Brain pericyte (primary cell): ENCODE data around the gene ZP2.
"Not testable (repeated sequence)": the region's sequence is repeated elsewhere in the genome, so short reads cannot be mapped to it uniquely, and the experiment has no call there.

ENCODE experiments used
- DNase-seq: peaks from one replicate; pipeline ENCODE4 v3.0.0-alpha.2; 2012; ENCODE audit warnings: low read depth, low spot score

ZP2 gene

DNA sequence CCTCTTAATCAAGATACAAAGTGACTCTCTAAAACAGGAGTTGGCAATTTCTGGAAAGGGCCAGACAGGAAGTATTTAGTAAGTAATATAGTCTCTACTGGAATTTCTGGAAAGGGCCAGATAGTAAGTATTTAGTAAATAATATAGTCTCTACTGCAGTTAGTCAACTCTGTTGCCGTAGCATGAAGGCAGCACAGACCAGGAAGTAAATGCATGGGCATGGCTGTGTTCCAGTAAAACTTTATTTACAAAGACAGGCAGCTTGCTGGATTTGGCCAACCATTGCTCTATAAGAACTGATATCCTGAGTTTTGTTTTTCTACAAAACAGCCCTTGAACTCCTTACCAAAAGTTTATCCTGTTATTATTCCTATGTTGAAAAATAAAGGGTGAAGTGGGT is 36.0 kb downstream of the ZP2 start:
- DNase-seq = no peak

DNA sequence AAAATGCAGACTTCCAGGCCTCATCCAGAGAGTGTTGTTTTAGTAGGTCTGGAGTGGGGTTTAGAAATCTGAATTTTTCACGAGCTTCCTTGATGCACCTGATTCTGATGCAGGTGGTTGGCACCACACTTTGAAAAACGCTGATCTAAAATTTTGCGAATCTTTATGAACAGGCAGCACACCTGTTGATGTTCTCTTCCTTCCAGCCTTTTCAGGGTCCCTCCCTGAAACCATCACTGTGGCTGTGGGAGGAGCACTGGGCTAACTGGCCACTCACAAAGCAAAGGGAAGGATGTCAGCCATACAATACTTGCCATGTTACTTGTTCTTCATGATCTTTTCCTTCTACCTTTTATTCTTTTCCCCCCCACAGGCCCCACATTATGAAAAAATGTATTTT is 38.7 kb downstream of the ZP2 start:
- DNase-seq = no peak

GRCh38 chr16:21170116-21170515 is 41.3 kb downstream of the ZP2 start:
- DNase-seq = not testable (repeated sequence)

GRCh38 chr16:21169249-21169981 is 42.0 kb downstream of the ZP2 start:
- no peak for DNase-seq

GRCh38 chr16:21167929-21168602 is 43.3 kb downstream of the ZP2 start:
- DNase-seq = no peak

DNA sequence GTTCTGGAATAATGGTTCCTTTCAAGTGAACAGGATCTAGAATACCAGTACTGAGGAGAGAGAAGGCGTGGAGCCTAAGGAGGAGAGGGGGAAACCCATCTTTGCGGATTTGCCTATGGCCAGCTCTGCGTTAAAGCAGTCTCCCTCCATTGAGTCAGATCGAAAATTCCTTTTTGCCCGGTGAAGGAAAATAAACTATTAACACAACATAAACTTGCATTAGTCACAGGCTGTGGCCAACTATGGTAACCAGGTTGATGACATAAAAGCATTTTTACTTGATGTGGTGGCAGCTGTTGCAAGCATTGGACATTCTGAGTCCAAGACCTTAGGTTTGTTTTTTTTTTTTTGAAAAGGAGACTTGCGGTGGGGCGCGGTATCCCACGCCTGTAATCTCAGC is 44.0 kb downstream of the ZP2 start:
- DNase-seq = no peak

GRCh38 chr16:21166561-21166961 is 44.8 kb downstream of the ZP2 start:
- DNase-seq = no peak

DNA sequence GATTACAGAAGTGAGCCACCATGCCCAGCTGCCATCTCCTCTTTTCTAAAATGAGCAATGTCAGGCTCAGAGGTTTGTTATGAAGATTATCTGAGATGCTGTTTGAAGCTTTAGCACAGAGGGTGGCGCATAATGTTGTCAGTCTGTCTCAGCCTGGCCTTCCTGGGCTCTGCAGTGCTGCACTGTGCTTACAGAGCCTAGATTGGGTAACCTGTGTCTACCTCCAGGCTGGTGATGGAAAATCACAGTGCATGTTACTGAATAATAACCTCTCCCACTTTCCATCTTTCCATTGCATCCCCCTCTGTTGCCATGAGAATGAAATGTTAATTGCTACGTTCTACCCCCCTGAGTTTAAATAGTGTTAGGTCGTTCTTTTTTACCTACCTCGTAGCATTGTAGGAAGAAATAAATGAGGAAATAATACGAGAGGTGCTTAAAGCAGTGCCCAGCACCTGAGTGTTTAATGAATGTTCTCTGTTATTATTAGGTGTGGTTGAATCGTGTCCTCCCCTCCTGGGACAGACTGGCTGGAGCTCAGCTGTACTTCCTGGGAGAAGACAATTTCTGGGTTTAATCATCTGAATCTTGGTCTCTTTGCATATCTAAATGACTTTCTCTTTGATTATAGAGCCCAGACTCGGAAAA is 46.7 kb downstream of the ZP2 start:
- no peak for DNase-seq

GRCh38 chr16:21163576-21163975 is 47.8 kb downstream of the ZP2 start:
- no peak for DNase-seq

DNA sequence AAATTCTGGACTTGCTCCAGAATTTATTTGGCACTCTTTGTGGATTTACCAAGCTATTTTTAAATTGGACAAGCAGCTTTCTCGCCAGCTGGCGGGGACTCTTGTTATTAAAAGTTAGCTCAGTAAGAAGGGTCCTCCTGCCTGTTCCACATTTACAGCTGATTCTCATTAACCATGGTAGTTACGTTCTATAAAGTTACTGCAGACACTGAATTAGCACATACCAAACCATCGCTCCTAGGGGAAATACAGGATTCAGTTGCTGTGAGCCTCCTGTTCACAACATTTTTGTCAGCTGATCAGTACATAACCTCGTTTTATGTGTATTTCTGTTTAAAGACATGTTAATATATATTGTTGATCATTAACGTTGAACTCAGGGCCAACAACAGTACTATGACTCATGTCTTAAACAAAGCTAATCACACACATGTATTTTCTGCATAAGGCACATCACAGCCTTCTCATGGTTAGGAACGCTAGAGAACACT is 48.7 kb downstream of the ZP2 start:
- no peak for DNase-seq

- no peak for DNase-seq
Observed at GRCh38 chr16:21161211-21161610, 50.2 kb downstream of the ZP2 start.

DNA sequence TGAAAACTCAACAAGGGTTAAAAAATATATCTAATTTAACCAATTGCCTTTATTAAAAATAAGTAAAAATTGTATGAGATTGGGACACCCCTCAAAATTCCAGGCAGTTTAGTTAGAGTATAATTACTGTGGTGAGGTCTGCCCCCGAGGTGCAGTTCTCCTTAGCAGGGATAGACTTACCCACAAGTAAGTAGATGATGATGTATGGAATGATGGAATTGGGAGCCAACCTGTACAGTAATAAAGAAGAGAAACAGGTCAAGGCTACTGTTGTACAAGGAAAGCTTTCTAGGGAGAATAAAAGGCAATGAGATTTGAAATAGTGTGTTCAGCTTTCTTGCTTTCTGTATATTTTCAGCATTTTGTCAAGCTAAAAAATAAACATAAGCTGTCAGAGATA is 51.1 kb downstream of the ZP2 start:
- DNase-seq = no peak

- no peak for DNase-seq
Observed at GRCh38 chr16:21159281-21159951, 52.0 kb downstream of the ZP2 start.

DNA sequence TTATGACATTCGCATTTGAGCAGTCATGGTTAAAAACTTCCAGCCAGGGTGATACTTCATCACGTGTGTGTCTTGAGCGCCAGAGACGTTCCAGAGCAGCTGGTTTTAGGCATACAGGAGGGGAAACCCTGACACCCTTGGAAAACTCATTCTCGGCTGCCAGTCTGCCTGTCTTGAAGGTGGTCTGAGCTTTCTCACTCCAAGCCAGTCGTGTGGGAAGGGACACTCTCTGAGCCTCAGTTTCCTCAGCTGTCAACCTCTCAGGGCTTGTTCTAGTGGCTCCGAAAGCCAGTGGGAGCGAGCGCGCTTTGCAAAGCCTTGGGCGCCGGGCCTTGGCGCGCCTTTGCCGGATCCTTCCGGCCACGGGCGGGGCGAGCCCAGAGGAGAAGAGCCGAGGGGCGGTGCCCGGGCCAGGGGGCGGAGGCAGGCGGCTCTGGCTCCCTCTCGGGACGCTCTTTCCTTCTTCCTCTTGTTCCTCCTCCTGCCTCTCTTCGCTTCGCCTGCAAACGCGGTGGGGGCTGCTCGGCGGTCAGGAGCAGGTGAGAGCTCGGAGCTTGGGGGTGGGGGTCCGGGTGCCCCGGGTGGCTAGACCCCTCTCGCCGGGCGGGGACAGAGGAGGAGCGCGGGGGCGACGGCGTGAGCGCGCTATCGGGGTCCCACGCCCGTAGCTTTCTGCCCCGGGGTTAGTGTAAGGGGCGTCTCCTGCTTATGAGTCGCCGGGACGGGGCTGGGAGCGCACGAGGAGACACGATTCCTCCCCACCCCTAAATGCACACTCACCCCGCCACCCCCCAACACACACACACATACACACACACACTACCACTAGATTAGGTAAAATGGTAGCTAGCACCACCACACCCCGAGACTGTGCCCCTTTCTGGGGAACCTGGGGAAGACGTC is 52.9 kb downstream of the ZP2 start, which contains the start of gene LDAF1:
TSS of gene LDAF1 (plus strand) at position 467 of the 903 bp plus-strand sequence. CDS start 2,509 bp downstream, outside the sequence.
- DNase-seq = no peak

GRCh38 chr16:21157632-21158031 is 53.7 kb downstream of the ZP2 start:
- no peak for DNase-seq

DNA sequence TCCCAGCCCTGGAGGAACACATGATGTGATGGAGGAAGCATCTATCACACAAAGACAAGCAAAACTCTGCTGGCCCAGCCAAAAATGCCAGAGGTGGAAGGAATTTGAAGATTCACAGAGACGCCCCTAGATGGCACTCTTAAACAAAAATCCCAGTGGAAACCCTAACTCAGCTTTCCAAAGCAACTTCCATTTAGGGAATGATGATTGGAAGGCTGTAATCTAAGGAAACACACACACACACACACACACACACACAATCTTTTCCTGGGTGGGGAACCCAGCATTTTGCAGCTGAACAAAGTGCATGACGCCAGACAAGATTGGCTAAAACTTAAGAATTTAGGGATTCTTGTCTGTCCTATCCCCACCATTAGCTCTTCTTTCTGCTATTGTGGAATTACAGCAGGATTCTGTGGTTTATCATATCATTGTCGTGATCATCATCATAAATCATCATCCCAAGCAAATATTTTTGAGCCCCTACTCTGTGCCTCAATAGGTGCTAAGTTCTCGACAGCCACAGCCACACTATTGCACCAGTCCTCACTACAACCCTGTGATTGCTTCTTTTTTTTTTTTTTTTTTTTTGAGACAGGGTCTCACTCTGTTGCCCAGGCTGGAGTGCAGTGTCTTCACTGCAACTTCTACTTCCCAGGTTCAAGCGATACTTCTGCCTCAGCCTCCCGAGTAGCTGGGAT is 54.5 kb downstream of the ZP2 start:
- DNase-seq = no peak

DNA sequence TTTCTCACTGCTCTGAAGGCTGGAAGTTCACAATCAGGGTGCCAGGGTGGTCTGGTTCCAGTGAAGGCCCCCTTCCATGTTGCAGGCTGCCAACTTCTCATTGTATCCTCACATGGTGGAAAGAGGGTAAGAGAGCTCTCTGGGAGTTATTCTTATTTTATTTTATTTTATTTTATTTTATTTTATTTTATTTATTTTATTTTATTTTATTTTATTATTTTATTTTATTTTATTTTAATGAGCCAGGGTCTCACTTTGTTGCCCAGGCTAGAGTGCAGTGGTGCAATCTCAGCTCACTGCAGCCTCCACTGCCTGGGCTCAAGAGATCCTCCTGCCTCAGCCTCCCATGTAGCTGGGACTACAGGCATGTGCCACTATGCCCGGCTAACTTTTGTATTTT is 55.4 kb downstream of the ZP2 start:
- not testable (repeated sequence) for DNase-seq

- DNase-seq = not testable (repeated sequence)
Observed at GRCh38 chr16:21153124-21153729, 58.1 kb downstream of the ZP2 start.

DNA sequence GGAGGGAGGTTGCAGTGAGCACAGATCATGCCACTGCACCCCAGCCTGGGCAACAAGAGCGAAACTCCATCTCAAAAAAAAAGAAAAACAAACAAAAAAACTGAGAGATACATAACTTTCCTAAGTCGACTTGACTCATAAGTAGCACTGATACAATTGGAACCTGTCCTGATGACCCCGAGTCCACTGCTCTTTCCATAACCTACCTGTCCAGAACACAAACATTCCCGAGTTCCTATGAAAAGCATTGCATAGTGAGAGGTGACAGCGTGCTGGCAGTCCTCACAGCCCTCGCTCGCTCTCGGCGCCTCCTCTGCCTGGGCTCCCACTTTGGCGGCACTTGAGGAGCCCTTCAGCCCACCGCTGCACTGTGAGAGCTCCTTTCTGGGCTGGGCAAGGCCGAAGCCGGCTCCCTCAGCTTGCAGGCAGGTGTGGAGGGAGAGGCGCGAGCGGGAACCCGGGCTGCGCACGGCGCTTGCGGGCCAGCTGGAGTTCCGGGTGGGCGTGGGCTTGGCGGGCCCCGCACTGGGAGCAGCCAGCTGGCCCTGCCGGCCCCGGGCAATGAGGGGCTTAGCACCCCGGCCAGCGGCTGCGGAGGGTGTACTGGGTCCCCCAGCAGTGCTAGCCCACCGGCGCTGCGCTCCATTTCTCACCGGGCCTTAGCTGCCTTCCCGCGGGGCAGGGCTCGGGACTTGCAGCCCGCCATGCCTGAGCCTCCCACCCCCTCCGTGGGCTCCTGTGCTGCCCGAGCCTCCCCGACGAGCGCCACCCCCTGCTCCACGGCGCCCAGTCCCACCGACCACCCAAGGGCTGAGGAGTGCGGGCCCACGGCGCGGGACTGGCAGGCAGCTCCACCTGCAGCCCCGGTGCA is 59.0 kb downstream of the ZP2 start:
- DNase-seq = not testable (repeated sequence)
